Endothelial cell of umbilical vein (primary cell): ENCODE data around the gene PPIL6. TPM values are rescaled to one million over a fixed set of nuclear protein-coding genes. Genes with fewer than 3 reads are reported as not detected.

Experiments
- BruUV-seq: library from RNA; stranded (reverse); fragments of 400-500 nt; replicated peaks from 2 replicates; lab custom pipeline; 2021; lab: Mats Ljungman, UMichigan
- CTCF ChIA-PET: fragments of 300-600, 350-600 bp; sonication (Branson Sonifier 250); formaldehyde crosslinking; loops from one replicate; lab custom pipeline; 2021; ENCODE audit warnings: antibody characterized with exemption, inconsistent platforms; lab: Charles Lee
- POLR2A ChIA-PET: fragments of 300-600, 350-600 bp; sonication (Branson Sonifier 250); formaldehyde crosslinking; loops from one replicate; lab custom pipeline; 2021; ENCODE audit warnings: antibody characterized with exemption, inconsistent platforms; lab: Charles Lee
- DNase-seq: peaks from one replicate; pipeline ENCODE4 v3.0.0-alpha.2; 2011; ENCODE audit warnings: low read depth, low spot score
- FAIRE-seq: peaks from 2 replicates; lab custom pipeline; 2011; peaks lifted over from hg19 to GRCh38; lab: Jason Lieb, UNC
- H2AFZ ChIP-seq: 2 replicates; pipeline ENCODE4 v1.6.0; 2012; ENCODE audit warnings: low read depth, low read length, control low read depth, inconsistent platforms
- H3K27ac ChIP-seq: 2 replicates; pipeline ENCODE4 v1.5.1; 2011; ENCODE audit warnings: low read depth, mild to moderate bottlenecking, control low read depth, low read length, moderate library complexity; ENCODE audit not compliant: insufficient read depth
- H3K27me3 ChIP-seq, 2 experiments: 2 replicates each; pipeline versions ENCODE4 v1.6.0 to v1.6.1; 2011; ENCODE audit warnings: low read length in 2 of 2, mixed read lengths in 1 of 2; ENCODE audit not compliant: control insufficient read depth in 2 of 2, insufficient read depth in 2 of 2
- H3K36me3 ChIP-seq, 2 experiments: 2 replicates in 1 of 2; 3 replicates in 1 of 2; pipeline ENCODE4 v1.5.1; 2011; ENCODE audit warnings: low read length in 2 of 2, mild to moderate bottlenecking in 1 of 2, moderate library complexity in 1 of 2; ENCODE audit not compliant: control insufficient read depth in 2 of 2, insufficient read depth in 2 of 2; ENCODE audit errors: extremely low read depth in 1 of 2
- H3K4me1 ChIP-seq: 3 replicates; pipeline ENCODE4 v1.5.1; 2011; ENCODE audit warnings: mild to moderate bottlenecking, low read length; ENCODE audit not compliant: control insufficient read depth, insufficient read depth; ENCODE audit errors: extremely low read depth
- H3K4me2 ChIP-seq: 2 replicates; pipeline ENCODE4 v1.6.1; 2011; ENCODE audit warnings: low read length, control low read depth, mixed read lengths; ENCODE audit not compliant: insufficient read depth
- H3K4me3 ChIP-seq, 3 experiments: fragments of 200-600 bp in 1 of 3; sonication (generic), shearing (Covaris generic) in 1 of 3; replicated peaks in 1 of 3; 2 replicates each; pipeline ENCODE4 v1.5.1; 2011 to 2016; ENCODE audit warnings: control low read depth in 3 of 3, low read length in 3 of 3, mild to moderate bottlenecking in 2 of 3, inconsistent platforms in 1 of 3, low read depth in 1 of 3, moderate library complexity in 1 of 3; ENCODE audit not compliant: insufficient read depth in 1 of 3
- H3K79me2 ChIP-seq: 2 replicates; pipeline ENCODE4 v1.6.0; 2012; ENCODE audit warnings: low read length, inconsistent platforms; ENCODE audit not compliant: control insufficient read depth, insufficient read depth
- H3K9ac ChIP-seq: replicated peaks from 2 replicates; pipeline ENCODE3; 2011; ENCODE audit warnings: low read length, control low read depth; ENCODE audit not compliant: insufficient read depth; ENCODE audit errors: extremely low read depth
- H3K9me1 ChIP-seq: replicated peaks from 3 replicates; pipeline ENCODE4 v1.6.0; 2011; ENCODE audit warnings: mild to moderate bottlenecking, low read length; ENCODE audit not compliant: control insufficient read depth, insufficient read depth; ENCODE audit errors: extremely low read depth
- H3K9me3 ChIP-seq: replicated peaks from 2 replicates; pipeline ENCODE4 v1.5.1; 2012; ENCODE audit warnings: low read length, inconsistent platforms; ENCODE audit not compliant: control insufficient read depth, insufficient read depth
- H4K20me1 ChIP-seq: replicated peaks from 2 replicates; pipeline ENCODE3; 2011; ENCODE audit warnings: mild to moderate bottlenecking, low read length; ENCODE audit not compliant: control insufficient read depth, insufficient read depth; ENCODE audit errors: extremely low read depth
- CTCF ChIP-seq, 2 donors: IDR thresholded peaks; 1 replicate in 1 of 2; 2 replicates in 1 of 2; pipeline ENCODE4 v1.5.1; 2011; ENCODE audit warnings: low read length in 2 of 2, mild to moderate bottlenecking in 2 of 2, moderate library complexity in 2 of 2, control low read depth in 1 of 2, inconsistent platforms in 1 of 2, low read depth in 1 of 2; ENCODE audit not compliant: insufficient read depth in 1 of 2; ENCODE audit errors: extremely low read depth in 1 of 2
- EZH2 ChIP-seq: IDR thresholded peaks from 2 replicates; pipeline ENCODE4 v1.6.1; 2012; ENCODE audit warnings: borderline replicate concordance, low read depth, mild to moderate bottlenecking, moderate library complexity, low read length, inconsistent platforms; ENCODE audit not compliant: severe bottlenecking
- GATA2 ChIP-seq: IDR thresholded peaks from 2 replicates; pipeline ENCODE4 v1.7.0; 2011; ENCODE audit warnings: low read depth, mild to moderate bottlenecking, moderate library complexity, mixed read lengths, low read length; ENCODE audit not compliant: insufficient read length, insufficient read depth
- JUN ChIP-seq: IDR thresholded peaks from 2 replicates; pipeline ENCODE4 v1.6.1; 2011; ENCODE audit warnings: borderline replicate concordance, low read depth; ENCODE audit not compliant: insufficient read length, insufficient read depth
- POLR2A ChIP-seq: IDR thresholded peaks from 2 replicates; pipeline ENCODE4 v1.6.1; 2012; ENCODE audit warnings: low read depth, mild to moderate bottlenecking, control low read depth, low read length
- POLR2AphosphoS5 ChIP-seq: IDR thresholded peaks from 2 replicates; pipeline ENCODE4 v1.6.1; 2012; ENCODE audit warnings: low read depth, mild to moderate bottlenecking, control low read depth, low read length, moderate library complexity; ENCODE audit not compliant: insufficient read depth
- dilution Hi-C: fragments of 300-500 bp; cut with MboI; formaldehyde crosslinking; loops from one replicate; pipeline ENCODE4 v1.15.0; 2019; ENCODE audit warnings: low sequenced_read_pairs; ENCODE audit not compliant: extremely low pct_ligation_motif_present
- intact Hi-C: fragments of 100-400 bp; cut with micrococcal nuclease; formaldehyde crosslinking; loops from one replicate; pipeline ENCODE4 v1.10.0; 2022
- polyA plus RNA-seq, 4 experiments: library from polyadenylated mRNA; depleted of rRNA in 3 of 4; stranded (reverse) in 3 of 4; unstranded in 1 of 4; fragments of >200 nt; gene quantifications; 2 replicates each; pipeline versions ENCODE4 v1.2.1 to v1.2.3, GENCODE V29; 2011 to 2012; ENCODE audit warnings: missing spikeins in 1 of 4
- total RNA-seq: library from RNA; stranded (reverse); gene quantifications from 2 replicates; pipeline ENCODE4 v1.2.3, GENCODE V29; 2021

The PPIL6 gene
- total and polyA plus RNA-seq, 2 donors (not counting 3 experiments of a cell fraction or from before 2014, with no cell fraction given): 0.11 to 0.33 TPM

- BruUV-seq: no TSS peak
Measured at GRCh38 chr6:109473120-109473519, 32.7 kb upstream of the PPIL6 start.

More at GRCh38 chr6:109473120-109473519, 32.7 kb upstream of the PPIL6 start:
- TF ChIP-seq POLR2AphosphoS5 (no peak), POLR2A (no peak), GATA2 (no peak), JUN (no peak), EZH2 (no peak), CTCF (IDR thresholded peaks at IDR 0.05; ENCODE audit: extremely low read depth in 1 of 2, insufficient read depth in 1 of 2, low read depth in 1 of 2, low read length in 2 of 2) (no peak)
- Histone ChIP-seq H3K27me3 (no peaks in the 10 kb centered on the region), H3K4me3 (no peak overlapping the region), H4K20me1 (no peaks in the 10 kb centered on the region), H3K9me1 (no peaks in the 10 kb centered on the region), H3K9ac (no peak overlapping the region), H3K36me3 (peaks cover 14 to 20% of the 10 kb centered on the region in 2 experiments), H3K4me2 (no peak overlapping the region), H2AFZ (no peak overlapping the region), H3K27ac (no peak overlapping the region), H3K79me2 (peaks cover 14% of the 10 kb centered on the region), H3K4me1 (no peaks in the 10 kb centered on the region), H3K9me3 (no peaks in the 10 kb centered on the region)
- POLR2A ChIA-PET: no interaction called here
- CTCF ChIA-PET: no interaction called here
- FAIRE-seq: no peak
- intact Hi-C loops (no loop called here), dilution Hi-C loops (no loop called here)
- no peak for DNase-seq
